H9 (cell line): ENCODE results near the gene MAN1A2. TPM values are rescaled to one million over a fixed set of nuclear protein-coding genes. Genes with fewer than 3 reads are reported as not detected.

Experiments used
- DNase-seq: peaks from one replicate; pipeline ENCODE4 v3.0.0-alpha.2; 2017
- H2AFZ ChIP-seq: one replicate; pipeline ENCODE4 v1.6.1; 2013; ENCODE audit warnings: mild to moderate bottlenecking, low read length, control low read depth, moderate library complexity
- H2AK5ac ChIP-seq: 2 replicates; pipeline ENCODE4 v1.6.1; 2013; ENCODE audit warnings: low read length, control low read depth, mixed read lengths; ENCODE audit not compliant: insufficient read length
- H2BK120ac ChIP-seq: one replicate; pipeline ENCODE4 v1.6.1; 2013; ENCODE audit warnings: low read depth, mild to moderate bottlenecking, low read length, control low read depth, inconsistent platforms; ENCODE audit not compliant: poor library complexity, severe bottlenecking
- H2BK12ac ChIP-seq: 2 replicates; pipeline ENCODE4 v1.6.1; 2013; ENCODE audit warnings: low read length, control low read depth, mixed read lengths, low read depth; ENCODE audit not compliant: insufficient read length
- H2BK15ac ChIP-seq: 2 replicates; pipeline ENCODE4 v1.6.1; 2013; ENCODE audit warnings: low read depth, low read length, control low read depth
- H2BK20ac ChIP-seq: one replicate; pipeline ENCODE4 v1.6.1; 2013; ENCODE audit warnings: low read depth, mild to moderate bottlenecking, low read length, control low read depth, inconsistent platforms; ENCODE audit not compliant: poor library complexity, severe bottlenecking
- H2BK5ac ChIP-seq: 2 replicates; pipeline ENCODE4 v1.6.1; 2013; ENCODE audit warnings: low read length, control low read depth, mixed read lengths; ENCODE audit not compliant: insufficient read length
- H3K14ac ChIP-seq: 2 replicates; pipeline ENCODE4 v1.6.1; 2013; ENCODE audit warnings: low read length, control low read depth; ENCODE audit not compliant: insufficient read depth
- H3K18ac ChIP-seq: 2 replicates; pipeline ENCODE4 v1.6.1; 2013; ENCODE audit warnings: low read depth, mild to moderate bottlenecking, mixed read lengths, low read length, control low read depth; ENCODE audit not compliant: insufficient read length
- H3K23ac ChIP-seq: 2 replicates; pipeline ENCODE4 v1.6.1; 2013; ENCODE audit warnings: low read length, control low read depth, mixed read lengths, low read depth; ENCODE audit not compliant: insufficient read length
- H3K23me2 ChIP-seq: 2 replicates; pipeline ENCODE4 v1.6.1; 2013; ENCODE audit warnings: low read depth, mild to moderate bottlenecking, mixed read lengths, low read length, control low read depth; ENCODE audit not compliant: insufficient read length, poor library complexity, severe bottlenecking
- H3K27ac ChIP-seq: 2 replicates; pipeline ENCODE4 v1.5.1; 2013; ENCODE audit warnings: low read length, control low read depth, mixed read lengths, low read depth; ENCODE audit not compliant: insufficient read length
- H3K27me3 ChIP-seq: 2 replicates; pipeline ENCODE4 v1.6.1; 2013; ENCODE audit warnings: low read length, control low read depth, inconsistent platforms; ENCODE audit not compliant: insufficient read depth
- H3K4ac ChIP-seq: 2 replicates; pipeline ENCODE4 v1.6.1; 2013; ENCODE audit warnings: low read depth, mild to moderate bottlenecking, control low read depth, inconsistent platforms, low read length, moderate library complexity
- H3K4me1 ChIP-seq: 2 replicates; pipeline ENCODE4 v1.6.1; 2013; ENCODE audit warnings: low read length, control low read depth, inconsistent platforms; ENCODE audit not compliant: insufficient read depth
- H3K4me2 ChIP-seq: 2 replicates; pipeline ENCODE4 v1.6.1; 2013; ENCODE audit warnings: low read length, control low read depth, mixed read lengths; ENCODE audit not compliant: insufficient read length, insufficient read depth
- H3K56ac ChIP-seq: 2 replicates; pipeline ENCODE4 v1.6.1; 2013; ENCODE audit warnings: low read depth, mild to moderate bottlenecking, mixed read lengths, low read length, control low read depth; ENCODE audit not compliant: insufficient read length
- H3K79me1 ChIP-seq: 2 replicates; pipeline ENCODE4 v1.6.1; 2013; ENCODE audit warnings: low read depth, mild to moderate bottlenecking, moderate library complexity, low read length, control low read depth, inconsistent platforms; ENCODE audit not compliant: insufficient read depth, poor library complexity, severe bottlenecking
- H3K79me2 ChIP-seq: 2 replicates; pipeline ENCODE4 v1.6.1; 2013; ENCODE audit warnings: low read length, control low read depth, inconsistent platforms; ENCODE audit not compliant: insufficient read depth
- H3K9ac ChIP-seq: 2 replicates; pipeline ENCODE4 v1.6.1; 2013; ENCODE audit warnings: low read length, control low read depth, mixed read lengths; ENCODE audit not compliant: insufficient read length; ENCODE audit errors: extremely low read depth
- H3K9me3 ChIP-seq: one replicate; pipeline ENCODE4 v1.6.1; 2013; ENCODE audit warnings: low read depth, low read length, inconsistent platforms; ENCODE audit not compliant: control insufficient read depth
- H3T11ph ChIP-seq: one replicate; pipeline ENCODE4 v1.6.1; 2013; ENCODE audit warnings: mild to moderate bottlenecking, low read length, control low read depth, inconsistent platforms
- H4K20me1 ChIP-seq: one replicate; pipeline ENCODE4 v1.6.1; 2013; ENCODE audit not compliant: control insufficient read depth, insufficient read length, insufficient read depth
- H4K5ac ChIP-seq: 2 replicates; pipeline ENCODE4 v1.6.1; 2013; ENCODE audit warnings: low read depth, mild to moderate bottlenecking, mixed read lengths, low read length, control low read depth; ENCODE audit not compliant: insufficient read length
- H4K8ac ChIP-seq: replicated peaks from 2 replicates; pipeline ENCODE4 v1.6.1; 2013; ENCODE audit warnings: low read length, control low read depth, mixed read lengths, low read depth; ENCODE audit not compliant: insufficient read length
- H4K91ac ChIP-seq: 2 replicates; pipeline ENCODE4 v1.6.1; 2013; ENCODE audit warnings: low read depth, mild to moderate bottlenecking, moderate library complexity, mixed read lengths, low read length, control low read depth; ENCODE audit not compliant: insufficient read length
- H3K27ac Mint-ChIP-seq, 3 experiments: 2 replicates in 2 of 3; 3 replicates in 1 of 3; pipeline ENCODE4 v1.8.0; 2020 to 2021; ENCODE audit warnings: mixed read lengths in 3 of 3, mild to moderate bottlenecking in 1 of 3, moderate library complexity in 1 of 3
- H3K27me3 Mint-ChIP-seq: 2 replicates; pipeline ENCODE4 v1.8.0; 2021; ENCODE audit warnings: low read depth, mild to moderate bottlenecking, moderate library complexity, mixed read lengths
- H3K36me3 Mint-ChIP-seq, 3 experiments: 2 replicates in 2 of 3; 3 replicates in 1 of 3; pipeline ENCODE4 v1.8.0; 2020 to 2021; ENCODE audit warnings: low read depth in 3 of 3, mixed read lengths in 3 of 3; ENCODE audit not compliant: insufficient read depth in 1 of 3
- H3K4me1 Mint-ChIP-seq, 2 experiments: 2 replicates each; pipeline ENCODE4 v1.8.0; 2020; ENCODE audit warnings: mixed read lengths in 2 of 2
- H3K4me3 Mint-ChIP-seq, 2 experiments: 2 replicates in 1 of 2; 3 replicates in 1 of 2; pipeline ENCODE4 v1.8.0; 2020 to 2021; ENCODE audit warnings: mild to moderate bottlenecking in 2 of 2, mixed read lengths in 2 of 2, moderate library complexity in 1 of 2
- H3K9me3 Mint-ChIP-seq, 2 experiments: 2 replicates in 1 of 2; 3 replicates in 1 of 2; pipeline ENCODE4 v1.8.0; 2020; ENCODE audit warnings: mild to moderate bottlenecking in 2 of 2, mixed read lengths in 2 of 2, moderate library complexity in 1 of 2
- CTCF ChIP-seq: fragments of 200-600 bp; sonication (generic); conservative IDR thresholded peaks from 3 replicates; pipeline ENCODE4 v1.8.0; 2021; ENCODE audit warnings: antibody characterized with exemption, mild to moderate bottlenecking
- WGBS: extraction: QIAGEN DNeasy Blood & Tissue Kit; methylation state at CpG from one replicate; pipeline ENCODE4 v1.1.7; 2013; ENCODE audit warnings: missing lambda C conversion rate, low lambda C conversion rate, mixed read lengths; ENCODE audit not compliant: insufficient read length; ENCODE audit errors: extremely low coverage; 5-methylcytosine and 5-hydroxymethylcytosine counted together
- total RNA-seq: library from RNA; stranded (reverse); gene quantifications from 2 replicates; pipeline ENCODE4 v1.2.1, GENCODE V29; 2021

The MAN1A2 gene
- total RNA-seq, 1 experiment from 2014 or later: 24.0 TPM

DNA sequence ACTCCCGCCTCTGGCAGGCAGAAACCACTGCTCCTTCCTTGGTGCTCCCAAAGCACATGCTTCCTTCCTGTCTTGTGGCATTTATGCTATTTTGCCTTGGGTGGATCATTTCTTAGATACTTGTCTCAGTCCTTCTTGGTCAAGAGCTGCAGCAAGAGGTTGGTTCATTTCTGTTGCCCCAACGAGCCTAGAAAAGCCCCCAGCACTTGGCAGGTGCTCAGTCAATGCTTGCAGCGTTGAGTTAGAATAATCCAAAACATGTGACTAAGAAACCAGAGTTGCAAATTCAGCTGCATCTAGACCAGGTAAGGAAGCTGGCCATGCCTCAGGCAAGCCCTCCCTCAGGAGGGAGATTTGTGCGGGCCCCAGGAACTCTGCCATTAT is 196.2 kb downstream of the MAN1A2 start:
- Histone ChIP-seq H2BK15ac (no peak overlapping the region), H3K14ac (no peak overlapping the region), H2AFZ (no peak overlapping the region), H3K4ac (no peak overlapping the region), H3K79me1 (no peaks in the 10 kb centered on the region), H3K27ac (no peak overlapping the region), H2AK5ac (no peak overlapping the region), H2BK5ac (no peak overlapping the region), H4K8ac (no peak overlapping the region), H2BK20ac (no peak overlapping the region), H3K9me3 (no peaks in the 10 kb centered on the region), H3K23me2 (no peaks in the 10 kb centered on the region), H2BK120ac (no peak overlapping the region), H3K4me2 (no peak overlapping the region), H3K56ac (no peak overlapping the region), H4K5ac (no peak overlapping the region), H3T11ph (no peak overlapping the region), H4K91ac (no peak overlapping the region), H4K20me1 (no peaks in the 10 kb centered on the region), H2BK12ac (no peak overlapping the region), H3K9ac (no peak overlapping the region), H3K27me3 (no peaks in the 10 kb centered on the region), H3K18ac (no peak overlapping the region), H3K23ac (no peak overlapping the region), H3K79me2 (no peaks in the 10 kb centered on the region), H3K4me1 (no peaks in the 10 kb centered on the region)
- peaks cover 15 to 16% of the 10 kb centered on the region in 2 experiments for H3K9me3 Mint-ChIP-seq
- peaks cover 1% of the 10 kb centered on the region; the same call in 1 of the 2 replicates for H3K27me3 Mint-ChIP-seq
- H3K36me3 Mint-ChIP-seq: peaks cover 0 to 11% (median 7%) of the 10 kb centered on the region in 3 experiments
- H3K4me1 Mint-ChIP-seq: peaks cover 3 to 6% of the 10 kb centered on the region in 2 experiments; a peak in 1 of 4 replicates
- no CpG with 5 or more reads among the region's 4 CpGs for WGBS
- no peak overlapping the region; a peak in 1 of 5 replicates for H3K4me3 Mint-ChIP-seq
- TF ChIP-seq CTCF: no peak
- DNase-seq: no peak
- no peak overlapping the region for H3K27ac Mint-ChIP-seq
